Calu3 (cell line): ENCODE results near the gene RAPGEF4. TPM values are rescaled to one million over a fixed set of nuclear protein-coding genes. Genes with fewer than 3 reads are reported as not detected.

Experiments
- BruUV-seq: library from RNA; stranded (reverse); fragments of 400-500 nt; replicated peaks from 2 replicates; lab custom pipeline; 2021; lab: Mats Ljungman, UMichigan
- CTCF ChIA-PET: fragments of 300-600 bp; sonication (Branson Sonifier 250); formaldehyde crosslinking; loops from one replicate; lab custom pipeline; 2022; ENCODE audit warnings: antibody characterized with exemption; lab: Charles Lee
- DNase-seq: peaks from one replicate; pipeline ENCODE4 v3.0.0; 2022
- H3K27ac Mint-ChIP-seq: one replicate; pipeline ENCODE4 v1.8.0; 2022; ENCODE audit warnings: mixed read lengths; ENCODE audit not compliant: unreplicated experiment
- H3K27me3 Mint-ChIP-seq: one replicate; pipeline ENCODE4 v1.8.0; 2022; ENCODE audit warnings: mixed read lengths; ENCODE audit not compliant: unreplicated experiment
- H3K36me3 Mint-ChIP-seq: one replicate; pipeline ENCODE4 v1.8.0; 2022; ENCODE audit warnings: mild to moderate bottlenecking, moderate library complexity, mixed read lengths; ENCODE audit not compliant: insufficient read depth, unreplicated experiment
- H3K4me1 Mint-ChIP-seq: one replicate; pipeline ENCODE4 v1.8.0; 2022; ENCODE audit warnings: mild to moderate bottlenecking, low read depth, mixed read lengths; ENCODE audit not compliant: unreplicated experiment
- H3K4me3 Mint-ChIP-seq: one replicate; pipeline ENCODE4 v1.8.0; 2022; ENCODE audit warnings: mild to moderate bottlenecking, low read depth, moderate library complexity, mixed read lengths; ENCODE audit not compliant: unreplicated experiment
- H3K9me3 Mint-ChIP-seq: one replicate; pipeline ENCODE4 v1.8.0; 2022; ENCODE audit warnings: low read depth, mixed read lengths; ENCODE audit not compliant: unreplicated experiment
- CTCF ChIP-seq: fragments of 200-600 bp; IDR thresholded peaks from one replicate; pipeline ENCODE4 v1.8.0; 2022; ENCODE audit warnings: antibody characterized with exemption; ENCODE audit not compliant: unreplicated experiment
- intact Hi-C: fragments of 100-400 bp; cut with micrococcal nuclease; formaldehyde crosslinking; loops from one replicate; pipeline ENCODE4 v1.10.0; 2022; ENCODE audit not compliant: unreplicated experiment
- total RNA-seq: library from RNA; stranded (reverse); gene quantifications from 2 replicates; pipeline ENCODE4 v1.2.3, GENCODE V29; 2022

RAPGEF4 gene
- total RNA-seq, 1 experiment from 2014 or later = 1.8 TPM

GRCh38 chr2:172772633-172773032, 37.0 kb downstream of the RAPGEF4 start:
- no peak overlapping the region for H3K4me3 Mint-ChIP-seq
- H3K4me1 Mint-ChIP-seq = no peaks in the 10 kb centered on the region
- intact Hi-C loops = no loop called here
- CTCF ChIA-PET = no interaction called here
- H3K27ac Mint-ChIP-seq = no peak overlapping the region
- peaks cover 31% of the 10 kb centered on the region for H3K27me3 Mint-ChIP-seq
- DNase-seq = peak; percentile 4
- H3K36me3 Mint-ChIP-seq = no peaks in the 10 kb centered on the region
- TF ChIP-seq CTCF = no peak
- BruUV-seq = no TSS peak
- H3K9me3 Mint-ChIP-seq = no peaks in the 10 kb centered on the region

GRCh38 chr2:172774302-172774701, 38.7 kb downstream of the RAPGEF4 start:
- H3K4me3 Mint-ChIP-seq = no peak overlapping the region
- H3K27me3 Mint-ChIP-seq = peaks cover 35% of the 10 kb centered on the region
- H3K36me3 Mint-ChIP-seq = no peaks in the 10 kb centered on the region
- CTCF ChIA-PET = interaction anchor here (0.6 kb wide), 1 partner anchor 13 kb away, joined by 3 read pairs; no protein-coding TSS in a partner anchor
- no peak for DNase-seq
- H3K9me3 Mint-ChIP-seq = no peaks in the 10 kb centered on the region
- H3K4me1 Mint-ChIP-seq = no peaks in the 10 kb centered on the region
- intact Hi-C loops = no loop called here
- TF ChIP-seq CTCF = no peak
- no TSS peak for BruUV-seq
- no peak overlapping the region for H3K27ac Mint-ChIP-seq

- Mint-ChIP-seq H3K4me1 (no peaks in the 10 kb centered on the region), H3K9me3 (no peaks in the 10 kb centered on the region), H3K27me3 (peaks cover 35% of the 10 kb centered on the region), H3K27ac (no peak overlapping the region), H3K36me3 (no peaks in the 10 kb centered on the region), H3K4me3 (no peak overlapping the region)
- no TSS peak for BruUV-seq
- intact Hi-C loops = no loop called here
- no peak for TF ChIP-seq CTCF
- CTCF ChIA-PET = no interaction called here
- DNase-seq = no peak
Measured at GRCh38 chr2:172775319-172775718, 39.7 kb downstream of the RAPGEF4 start.

- H3K4me3 Mint-ChIP-seq = no peak overlapping the region
- peaks cover 35% of the 10 kb centered on the region for H3K27me3 Mint-ChIP-seq
- TF ChIP-seq CTCF = no peak
- DNase-seq = no peak
- no peaks in the 10 kb centered on the region for H3K36me3 Mint-ChIP-seq
- H3K4me1 Mint-ChIP-seq = peaks cover 6% of the 10 kb centered on the region
- H3K9me3 Mint-ChIP-seq = no peaks in the 10 kb centered on the region
- no TSS peak for BruUV-seq
- CTCF ChIA-PET = no interaction called here
- H3K27ac Mint-ChIP-seq = no peak overlapping the region
- intact Hi-C loops = no loop called here
Measured at GRCh38 chr2:172777431-172777830, 41.8 kb downstream of the RAPGEF4 start.
